CD1c-positive myeloid dendritic cell (primary cell): ENCODE results near the gene ACVR1.
A peak's percentile ranks its signal among the peaks of the same experiment; 100 is the strongest.
"Not testable (repeated sequence)": the region's sequence is repeated elsewhere in the genome, so short reads cannot be mapped to it uniquely, and the experiment has no call there.

ENCODE experiments used
- DNase-seq: peaks from one replicate; pipeline ENCODE4 v3.0.0-alpha.2; 2016; ENCODE audit errors: extremely low spot score

Gene ACVR1

GRCh38 chr2:157759855-157760254, 116.3 kb downstream of the ACVR1 start:
- no peak for DNase-seq

- DNase-seq, result no peak
These were observed 117.5 kb downstream of the ACVR1 start for GRCh38 chr2:157758586-157758985.

GRCh38 chr2:157757500-157757899, 118.6 kb downstream of the ACVR1 start:
- DNase-seq, result no peak

- not testable (repeated sequence) for DNase-seq
These were observed 119.7 kb downstream of the ACVR1 start for GRCh38 chr2:157756447-157756846.

GRCh38 chr2:157751462-157752058, 124.6 kb downstream of the ACVR1 start:
- DNase-seq, result no peak

GRCh38 chr2:157749684-157750083, 126.4 kb downstream of the ACVR1 start:
- DNase-seq, result no peak

- DNase-seq, result no peak
These were observed 127.6 kb downstream of the ACVR1 start for GRCh38 chr2:157748371-157749142.

- no peak for DNase-seq
These were observed 128.3 kb downstream of the ACVR1 start for GRCh38 chr2:157747695-157748370.

GRCh38 chr2:157747280-157747679, 128.8 kb downstream of the ACVR1 start:
- DNase-seq, result no peak

- no peak for DNase-seq
These were observed 129.7 kb downstream of the ACVR1 start for GRCh38 chr2:157746234-157746950.

GRCh38 chr2:157744571-157745076, 131.5 kb downstream of the ACVR1 start:
- no peak for DNase-seq

GRCh38 chr2:157743051-157743450, 133.1 kb downstream of the ACVR1 start:
- DNase-seq, result no peak

- no peak for DNase-seq
These were observed 134.2 kb downstream of the ACVR1 start for GRCh38 chr2:157741819-157742484.

- DNase-seq, result no peak
These were observed 138.5 kb downstream of the ACVR1 start for GRCh38 chr2:157737656-157738055.

GRCh38 chr2:157735532-157735931, 140.6 kb downstream of the ACVR1 start:
- DNase-seq, result no peak

GRCh38 chr2:157733263-157733662, 142.9 kb downstream of the ACVR1 start:
- no peak for DNase-seq

GRCh38 chr2:157732596-157732995, 143.5 kb downstream of the ACVR1 start:
- no peak for DNase-seq

GRCh38 chr2:157727693-157728092, 148.4 kb downstream of the ACVR1 start:
- no peak for DNase-seq

GRCh38 chr2:157726946-157727345, 149.2 kb downstream of the ACVR1 start:
- no peak for DNase-seq

- no peak for DNase-seq
These were observed 150.3 kb downstream of the ACVR1 start for GRCh38 chr2:157725846-157726245.

- peak; percentile 3 for DNase-seq
These were observed 153.4 kb downstream of the ACVR1 start for GRCh38 chr2:157722580-157723234.
